GM19372 (cell line): ENCODE data around the gene RGSL1.
"Not testable (repeated sequence)": the region's sequence is repeated elsewhere in the genome, so short reads cannot be mapped to it uniquely, and the experiment has no call there.

Experiments used
- ATAC-seq: cut with Tn5 transposase; IDR thresholded peaks from one replicate; pipeline ENCODE4 v1.9.1; 2021; ENCODE audit warnings: mild to moderate bottlenecking, low read depth, moderate library complexity; ENCODE audit not compliant: unreplicated experiment

Gene RGSL1

DNA sequence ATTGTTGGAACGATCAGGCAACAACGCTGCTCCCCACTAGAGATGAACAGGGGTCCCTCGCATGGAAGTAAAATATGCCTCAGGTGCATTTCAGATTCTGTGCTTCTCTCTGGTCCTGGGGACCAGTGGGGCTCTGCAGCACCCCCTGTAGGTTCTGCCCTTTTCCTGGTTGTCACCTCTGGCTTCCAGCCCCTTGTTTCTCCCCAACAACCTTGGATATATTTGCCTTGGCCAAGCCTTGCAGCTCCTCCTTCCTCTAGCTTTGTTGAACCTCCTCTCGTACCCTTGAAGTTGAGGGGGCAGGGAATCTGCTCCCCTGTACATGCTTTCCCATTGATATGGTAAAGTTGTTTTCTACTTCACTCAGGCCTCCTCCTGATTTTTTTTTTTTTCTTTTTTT lies 5.4 kb upstream of the RGSL1 start:
- no peak for ATAC-seq

GRCh38 chr1:182446033-182446669 lies 3.8 kb upstream of the RGSL1 start:
- peak; percentile 63 for ATAC-seq

- not testable (repeated sequence) for ATAC-seq
These were observed 2.8 kb upstream of the RGSL1 start for GRCh38 chr1:182447124-182447523.

GRCh38 chr1:182447660-182448059 lies 2.3 kb upstream of the RGSL1 start:
- no peak for ATAC-seq

- ATAC-seq: no peak
These were observed 3.7 kb downstream of the RGSL1 start for GRCh38 chr1:182453631-182454030.

DNA sequence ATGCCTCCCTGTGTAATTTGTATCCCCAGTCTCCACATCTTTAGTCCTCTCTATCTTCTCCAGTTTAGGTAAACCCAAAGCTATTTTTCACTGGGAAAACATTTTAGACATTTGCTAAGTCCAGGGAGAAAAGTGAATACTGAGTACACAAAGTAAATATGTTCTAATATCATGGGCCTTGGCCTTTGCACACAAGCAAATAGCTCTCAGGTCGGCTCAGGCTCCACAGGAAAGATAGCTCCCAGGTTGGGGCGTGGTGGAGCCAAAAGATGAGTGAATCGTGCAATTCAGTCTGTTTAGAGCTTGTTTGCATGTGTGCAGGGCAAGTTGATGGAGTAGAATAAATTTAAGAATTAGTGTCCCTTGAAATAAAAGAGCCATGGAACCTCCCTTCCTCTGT lies 7.9 kb downstream of the RGSL1 start:
- ATAC-seq: no peak

DNA sequence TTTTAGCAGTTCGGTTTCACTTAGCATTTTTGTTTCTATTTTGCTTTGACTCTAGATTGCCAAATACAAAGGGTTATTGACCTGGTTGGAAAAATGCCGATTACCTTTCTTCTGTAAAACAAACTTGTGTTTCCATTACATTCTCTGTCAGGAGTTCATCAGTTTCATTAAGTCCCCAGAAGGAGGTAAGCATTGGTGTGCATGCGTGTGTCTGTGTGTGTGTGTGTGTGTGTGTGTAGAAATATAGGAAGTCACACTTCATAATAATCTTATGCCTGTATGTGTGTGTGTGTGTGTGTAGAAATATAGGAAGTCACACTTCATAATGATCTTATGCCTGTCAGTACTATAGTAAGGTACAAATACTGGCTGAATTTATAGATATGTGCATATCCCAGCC lies 10.0 kb downstream of the RGSL1 start:
- no peak for ATAC-seq

GRCh38 chr1:182460550-182460951 lies 10.6 kb downstream of the RGSL1 start:
- ATAC-seq: no peak

DNA sequence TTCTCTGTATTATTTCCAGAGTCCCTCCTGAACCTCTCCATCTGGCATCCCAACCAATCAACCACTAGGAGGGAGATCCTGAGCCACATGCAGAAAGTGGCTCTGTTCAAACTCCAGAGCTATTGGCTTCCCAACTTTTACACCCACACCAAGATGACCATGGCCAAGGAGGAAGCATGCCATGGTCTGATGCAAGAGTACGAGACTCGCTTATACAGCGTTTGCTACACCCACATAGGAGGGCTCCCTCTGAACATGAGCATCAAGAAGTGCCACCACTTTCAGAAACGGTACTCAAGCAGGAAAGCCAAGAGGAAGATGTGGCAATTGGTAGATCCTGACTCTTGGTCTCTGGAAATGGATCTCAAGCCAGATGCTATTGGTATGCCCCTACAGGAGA lies 23.6 kb downstream of the RGSL1 start:
- no peak for ATAC-seq

DNA sequence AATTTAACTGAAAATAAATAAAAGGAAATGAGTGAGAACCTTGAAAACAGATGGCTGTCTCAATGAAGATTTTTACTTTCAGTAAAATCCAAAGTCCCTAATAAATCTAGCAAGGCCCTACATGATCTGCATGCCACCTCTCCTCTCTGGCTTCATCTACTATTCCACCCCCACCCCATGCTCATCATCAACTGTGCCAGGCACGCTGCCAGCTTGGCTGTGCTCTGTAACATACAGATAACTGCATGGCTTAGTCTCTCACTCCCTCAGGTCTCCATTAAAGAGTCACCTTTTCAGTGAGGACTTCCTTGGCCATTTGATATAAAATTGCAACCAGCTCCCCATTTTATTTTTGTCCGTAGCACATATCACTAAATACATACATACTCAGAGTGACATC lies 26.7 kb downstream of the RGSL1 start:
- no peak for ATAC-seq

GRCh38 chr1:182478238-182478637 lies 28.3 kb downstream of the RGSL1 start:
- ATAC-seq: no peak

- ATAC-seq: no peak
These were observed 34.1 kb downstream of the RGSL1 start for GRCh38 chr1:182484067-182484466.

DNA sequence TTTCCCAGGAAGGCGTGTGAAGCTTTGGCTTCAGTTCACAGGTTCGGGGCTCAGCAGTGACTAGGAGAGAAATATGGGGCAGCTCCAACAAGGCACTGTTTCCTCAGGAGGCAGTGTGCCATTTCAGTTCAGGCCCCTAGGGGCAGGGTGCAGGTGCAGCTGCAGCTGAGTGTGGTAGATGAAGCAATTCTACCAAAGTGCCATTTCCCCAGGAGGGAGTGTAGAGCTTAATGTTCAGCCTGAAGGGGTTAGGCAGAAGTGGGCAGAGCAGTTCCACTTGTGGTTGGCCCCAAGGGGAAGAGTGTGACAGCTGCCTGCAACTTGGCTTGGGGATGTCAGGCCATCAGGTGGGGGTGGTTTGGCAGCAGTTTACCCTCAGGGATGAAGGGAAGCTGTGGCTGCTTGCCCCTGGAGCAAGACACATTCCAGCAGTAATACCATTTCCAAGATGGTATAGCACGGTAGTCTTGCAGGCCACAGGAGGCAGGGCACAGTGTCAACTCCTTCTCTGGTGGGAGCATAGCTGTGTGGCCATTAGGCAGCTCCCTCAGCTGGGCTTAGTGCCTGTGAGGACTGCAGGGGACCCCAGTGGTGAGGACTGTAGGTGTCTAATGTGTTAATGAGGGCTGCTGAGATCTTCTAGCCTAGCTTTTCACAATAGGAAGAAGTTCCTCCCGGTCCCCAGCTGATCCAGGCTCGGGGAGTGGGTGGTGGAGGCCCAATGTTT lies 34.7 kb downstream of the RGSL1 start:
- no peak for ATAC-seq

DNA sequence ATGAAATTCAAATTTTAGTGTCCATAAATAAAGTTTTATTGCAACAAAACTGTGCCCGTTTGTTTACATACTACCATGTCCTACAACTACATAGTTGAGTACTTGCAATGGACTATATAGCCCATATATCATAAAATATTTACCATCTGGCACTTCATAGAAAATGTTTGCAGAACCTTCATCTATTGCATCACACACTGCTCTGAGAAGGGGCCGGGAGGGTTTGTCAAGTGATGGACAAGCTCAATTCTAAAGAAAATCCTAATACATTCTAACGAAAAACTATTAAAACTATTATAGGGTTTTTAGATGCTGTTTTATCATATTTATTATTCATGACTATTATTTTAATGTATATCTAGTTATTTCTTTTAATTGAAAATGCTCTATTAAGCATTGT lies 35.9 kb downstream of the RGSL1 start:
- no peak for ATAC-seq

DNA sequence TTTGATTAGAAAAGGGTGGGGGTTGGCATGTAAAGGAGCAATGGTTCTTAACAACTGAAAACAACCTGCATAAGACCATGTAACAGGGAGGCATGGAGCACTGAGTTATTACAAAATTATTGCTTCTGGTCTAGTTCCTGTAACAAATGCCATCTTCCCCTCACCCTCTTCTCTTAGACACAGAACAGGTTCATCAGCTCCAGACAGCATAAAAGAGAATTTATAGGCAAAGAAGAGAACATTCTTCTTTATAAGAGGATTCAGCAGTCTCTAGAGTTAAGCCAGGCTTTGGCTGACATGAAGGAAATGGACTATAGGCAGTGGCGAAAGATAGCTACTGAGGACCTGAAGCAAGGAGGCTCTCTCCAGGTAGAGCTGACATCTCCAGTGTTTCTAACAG lies 38.9 kb downstream of the RGSL1 start:
- no peak for ATAC-seq

DNA sequence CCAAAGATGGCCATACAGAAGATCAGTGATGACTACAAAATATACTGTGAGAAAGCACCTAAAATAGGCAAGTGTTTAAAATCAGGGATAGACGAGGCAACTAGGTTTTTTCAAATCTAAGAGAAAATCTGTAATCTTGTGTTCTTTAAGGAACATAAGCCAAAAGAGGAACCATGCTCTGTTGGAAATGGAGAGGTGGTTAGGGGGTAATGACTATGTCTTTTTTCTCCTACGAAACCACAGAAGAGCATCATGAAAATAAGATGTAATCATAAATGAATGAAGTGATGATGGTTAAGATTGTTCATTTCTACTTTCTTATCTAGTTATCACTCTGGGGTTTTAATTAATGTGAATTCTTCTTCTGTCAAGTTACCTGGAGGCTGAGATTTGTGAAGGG lies 43.1 kb downstream of the RGSL1 start:
- ATAC-seq: no peak

GRCh38 chr1:182495002-182495401 lies 45.1 kb downstream of the RGSL1 start:
- no peak for ATAC-seq

DNA sequence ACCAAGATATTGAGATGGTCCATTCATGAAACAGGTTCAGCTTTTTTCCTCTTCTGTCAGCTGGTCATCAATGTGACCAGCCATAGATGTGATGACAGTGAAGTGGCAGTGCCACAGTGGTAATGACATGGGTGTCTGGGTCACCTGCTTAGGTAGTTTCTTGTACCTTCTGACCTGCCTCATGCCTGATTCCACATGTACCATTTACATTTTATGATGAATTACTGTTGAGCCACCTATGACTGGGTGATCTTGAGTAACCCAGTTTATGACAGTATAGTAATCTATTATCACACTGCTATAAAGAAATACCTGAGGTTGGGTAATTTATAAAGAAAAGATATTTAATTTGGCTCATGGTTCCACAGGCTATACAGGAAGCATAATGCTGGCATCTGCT lies 45.7 kb downstream of the RGSL1 start:
- ATAC-seq: no peak

GRCh38 chr1:182507685-182508084 lies 57.7 kb downstream of the RGSL1 start:
- no peak for ATAC-seq

DNA sequence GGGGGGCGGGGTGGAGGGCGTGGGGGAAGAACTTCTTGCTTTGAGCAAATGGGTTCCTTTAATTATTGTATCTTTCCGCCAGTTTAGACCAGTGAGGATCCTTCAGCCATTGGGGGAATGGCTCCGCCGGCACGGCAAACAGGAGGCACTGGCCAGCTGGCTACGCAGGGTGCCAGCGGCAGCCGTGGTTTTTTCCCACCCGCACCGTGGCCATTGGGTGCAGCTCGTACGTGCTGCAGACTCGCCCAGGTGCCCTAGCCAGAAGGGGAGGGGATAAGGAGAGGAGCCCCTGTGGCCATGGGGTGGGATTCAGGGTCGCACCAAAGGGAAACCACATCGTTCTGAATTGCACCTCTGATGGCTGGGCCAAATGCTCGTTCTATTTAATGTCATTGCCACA lies 65.6 kb downstream of the RGSL1 start:
- no peak for ATAC-seq

DNA sequence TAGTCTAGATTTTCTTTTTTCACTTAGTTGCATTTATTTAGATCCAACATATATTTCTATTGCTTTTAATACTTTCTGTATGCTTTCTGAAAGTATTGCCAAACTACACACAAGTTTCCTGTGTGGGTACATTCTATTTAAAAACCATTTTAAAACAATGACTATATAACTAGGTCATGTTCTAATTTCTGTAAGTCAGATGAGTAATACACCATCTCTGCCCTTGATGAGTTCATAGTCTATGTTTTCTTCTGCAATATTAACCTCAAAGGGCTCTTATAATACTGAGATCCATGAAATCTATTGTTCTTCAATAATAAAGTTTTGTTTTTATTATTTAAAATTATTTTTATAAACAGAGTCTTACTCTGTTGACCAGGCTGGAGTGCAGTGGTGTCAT lies 70.8 kb downstream of the RGSL1 start:
- ATAC-seq: no peak

DNA sequence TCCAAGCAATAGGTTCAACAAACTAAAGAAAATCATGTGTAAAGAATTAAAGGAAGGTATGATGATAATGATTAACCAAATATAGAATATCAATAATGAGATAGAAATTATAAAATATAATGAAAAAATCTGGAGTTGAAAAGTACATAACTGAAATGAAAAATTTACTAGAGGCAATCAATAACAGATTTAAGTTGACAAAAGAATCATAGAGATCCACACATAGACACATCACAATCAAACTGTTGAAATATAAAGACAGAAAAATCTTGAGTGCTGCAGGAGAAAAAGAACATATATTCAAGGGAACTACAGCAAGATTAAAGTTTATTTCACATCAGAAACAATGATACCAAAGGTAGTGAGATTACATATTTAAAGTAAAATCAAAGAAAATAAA lies 75.4 kb downstream of the RGSL1 start:
- ATAC-seq: no peak
